HG02870 (cell line): ENCODE results near the gene REV1.
A peak's percentile ranks its signal among the peaks of the same experiment; 100 is the strongest.
"Not testable (repeated sequence)": the region's sequence is repeated elsewhere in the genome, so short reads cannot be mapped to it uniquely, and the experiment has no call there.

Source experiments
- ATAC-seq: cut with Tn5 transposase; IDR thresholded peaks from one replicate; pipeline ENCODE4 v1.9.1; 2021; ENCODE audit warnings: mild to moderate bottlenecking, moderate library complexity; ENCODE audit not compliant: unreplicated experiment

The REV1 gene

GRCh38 chr2:99487906-99488305, 1.9 kb downstream of the REV1 start:
- no peak for ATAC-seq

- ATAC-seq, result no peak
Measured at GRCh38 chr2:99485824-99486223, 4.0 kb downstream of the REV1 start.

- ATAC-seq, result no peak
Measured at GRCh38 chr2:99485411-99485810, 4.4 kb downstream of the REV1 start.

GRCh38 chr2:99484205-99484604, 5.6 kb downstream of the REV1 start:
- no peak for ATAC-seq

GRCh38 chr2:99481941-99482340, 7.9 kb downstream of the REV1 start:
- ATAC-seq, result no peak

GRCh38 chr2:99481527-99481926, 8.3 kb downstream of the REV1 start:
- no peak for ATAC-seq

- no peak for ATAC-seq
Measured at GRCh38 chr2:99480390-99480789, 9.4 kb downstream of the REV1 start.

- ATAC-seq, result peak; percentile 48
Measured at GRCh38 chr2:99478632-99479031, 11.2 kb downstream of the REV1 start.

- no peak for ATAC-seq
Measured at GRCh38 chr2:99477054-99477453, 12.8 kb downstream of the REV1 start.

- no peak for ATAC-seq
Measured at GRCh38 chr2:99476629-99477028, 13.2 kb downstream of the REV1 start.

GRCh38 chr2:99475095-99475494, 14.7 kb downstream of the REV1 start:
- ATAC-seq, result not testable (repeated sequence)

- no peak for ATAC-seq
Measured at GRCh38 chr2:99473518-99474083, 16.2 kb downstream of the REV1 start.

- no peak for ATAC-seq
Measured at GRCh38 chr2:99472600-99472960, 17.2 kb downstream of the REV1 start.

GRCh38 chr2:99471654-99472599, 17.9 kb downstream of the REV1 start:
- no peak for ATAC-seq

- no peak for ATAC-seq
Measured at GRCh38 chr2:99470957-99471356, 18.9 kb downstream of the REV1 start.

- not testable (repeated sequence) for ATAC-seq
Measured at GRCh38 chr2:99470459-99470858, 19.4 kb downstream of the REV1 start.

- ATAC-seq, result no peak
Measured at GRCh38 chr2:99469394-99469793, 20.4 kb downstream of the REV1 start.

- ATAC-seq, result no peak
Measured at GRCh38 chr2:99468155-99468554, 21.7 kb downstream of the REV1 start.

GRCh38 chr2:99467390-99467789, 22.4 kb downstream of the REV1 start:
- no peak for ATAC-seq

GRCh38 chr2:99461828-99462483, 27.9 kb downstream of the REV1 start:
- ATAC-seq, result no peak

GRCh38 chr2:99458529-99458928, 31.3 kb downstream of the REV1 start:
- no peak for ATAC-seq

- ATAC-seq, result no peak
Measured at GRCh38 chr2:99451686-99452085, 38.1 kb downstream of the REV1 start.
